ENCODE results near the gene NHS.

- TF ChIP-seq ZNF777 (CRISPR knock-in tag; IDR thresholded peaks at IDR 0.05) = no peak
- TF ChIP-seq FOXP4 (CRISPR knock-in tag; IDR thresholded peaks at IDR 0.05) = no peak
- no peak for TF ChIP-seq ZNF44 (CRISPR knock-in tag; IDR thresholded peaks at IDR 0.05)
- no peak for TF ChIP-seq CEBPB (IDR thresholded peaks at IDR 0.05; ENCODE audit: borderline replicate concordance, low read depth, low read length)
- no peak for TF ChIP-seq JARID2 (CRISPR knock-in tag; IDR thresholded peaks at IDR 0.05; ENCODE audit: insufficient replicate concordance)
- no peak for TF ChIP-seq TAF1 (CRISPR knock-in tag; IDR thresholded peaks at IDR 0.05)
- TF ChIP-seq ZFP36 (IDR thresholded peaks at IDR 0.05; ENCODE audit: borderline replicate concordance, low read depth, low read length, partially characterized antibody) = no peak
- TF ChIP-seq NR2F2 (IDR thresholded peaks at IDR 0.05; ENCODE audit: borderline replicate concordance, low read depth) = no peak
- no peak for TF ChIP-seq USF2 (IDR thresholded peaks at IDR 0.05; ENCODE audit: low read depth, low read length)
- TF ChIP-seq USF2 (CRISPR knock-in tag; IDR thresholded peaks at IDR 0.05; ENCODE audit: borderline replicate concordance) = no peak
- TF ChIP-seq ZFY (CRISPR knock-in tag; IDR thresholded peaks at IDR 0.05) = no peak
- no peak for TF ChIP-seq KLF12 (CRISPR knock-in tag; IDR thresholded peaks at IDR 0.05; ENCODE audit: borderline replicate concordance)
Measured at GRCh38 chrX:17597327-17597726, 222.3 kb downstream of the NHS start.
